Stimulated activated CD8-positive, alpha-beta memory T cell treated with anti-CD3 and anti-CD28 coated beads, Interleukin-7, amount 100 ng/mL, for 4 hours (primary cell): ENCODE measurements around the gene IFIH1.

Experiments
- DNase-seq, 2 donors: peaks; one replicate each; pipeline ENCODE4 v3.0.0-alpha.2; 2020; ENCODE audit warnings: low read depth in 2 of 2

IFIH1 gene

DNA sequence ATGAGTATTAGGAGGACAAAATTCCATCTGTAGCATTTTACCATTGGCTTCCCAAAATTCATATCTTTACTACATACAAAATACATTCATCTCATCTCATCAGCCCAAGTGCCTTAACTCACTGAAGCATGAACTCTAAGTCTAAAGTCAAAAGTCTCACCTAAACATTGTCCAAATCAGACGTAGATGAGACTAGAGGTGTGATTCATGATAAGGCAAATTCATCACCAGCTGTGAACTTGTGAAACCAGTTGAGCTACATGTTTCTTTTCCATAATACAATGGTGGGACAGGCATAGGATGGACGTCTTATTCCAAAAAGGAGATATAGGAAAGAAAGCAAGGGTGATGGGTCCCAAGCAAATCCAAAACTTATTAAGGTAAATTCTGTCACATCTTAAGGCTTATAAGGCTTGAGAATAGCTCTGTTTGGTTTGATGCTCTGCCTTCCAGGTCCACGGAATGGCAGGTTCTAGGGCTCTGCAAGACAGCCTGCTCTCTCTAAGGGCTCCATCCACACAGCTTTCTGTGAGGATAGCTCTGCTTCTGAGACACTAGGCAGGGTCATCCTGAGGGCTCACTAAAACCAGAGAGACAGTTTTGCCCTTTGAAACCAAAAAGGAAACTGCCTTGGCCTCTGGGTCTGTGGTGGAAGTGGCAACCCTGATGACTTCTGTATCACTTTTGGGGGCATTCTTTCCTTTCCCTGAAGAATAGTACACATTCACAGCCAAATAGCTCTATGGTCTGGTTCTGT lies 9.6 kb downstream of the IFIH1 start:
- DNase-seq, result no peak

DNA sequence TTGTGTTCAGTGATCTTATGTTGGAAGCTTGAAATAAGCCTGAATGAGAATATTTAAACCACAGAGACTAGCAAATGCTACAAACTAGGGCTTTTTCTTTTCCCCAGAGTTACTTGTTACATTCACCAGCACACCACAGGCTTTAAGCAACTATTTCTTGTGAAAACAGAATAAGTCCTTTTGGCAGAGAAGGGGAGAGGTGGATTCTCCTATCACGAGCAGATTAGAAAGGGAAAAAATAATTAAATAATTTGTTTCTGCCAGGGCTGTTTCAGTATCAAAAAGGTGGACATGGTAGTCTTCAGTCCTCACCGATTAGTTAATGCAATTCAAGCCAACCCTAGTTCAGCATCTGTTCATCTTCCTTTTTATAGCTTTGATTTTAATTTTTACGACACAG lies 12.6 kb downstream of the IFIH1 start:
- DNase-seq, result no peak

- no peak for DNase-seq
Measured at GRCh38 chr2:162301877-162302276, 16.6 kb downstream of the IFIH1 start.

DNA sequence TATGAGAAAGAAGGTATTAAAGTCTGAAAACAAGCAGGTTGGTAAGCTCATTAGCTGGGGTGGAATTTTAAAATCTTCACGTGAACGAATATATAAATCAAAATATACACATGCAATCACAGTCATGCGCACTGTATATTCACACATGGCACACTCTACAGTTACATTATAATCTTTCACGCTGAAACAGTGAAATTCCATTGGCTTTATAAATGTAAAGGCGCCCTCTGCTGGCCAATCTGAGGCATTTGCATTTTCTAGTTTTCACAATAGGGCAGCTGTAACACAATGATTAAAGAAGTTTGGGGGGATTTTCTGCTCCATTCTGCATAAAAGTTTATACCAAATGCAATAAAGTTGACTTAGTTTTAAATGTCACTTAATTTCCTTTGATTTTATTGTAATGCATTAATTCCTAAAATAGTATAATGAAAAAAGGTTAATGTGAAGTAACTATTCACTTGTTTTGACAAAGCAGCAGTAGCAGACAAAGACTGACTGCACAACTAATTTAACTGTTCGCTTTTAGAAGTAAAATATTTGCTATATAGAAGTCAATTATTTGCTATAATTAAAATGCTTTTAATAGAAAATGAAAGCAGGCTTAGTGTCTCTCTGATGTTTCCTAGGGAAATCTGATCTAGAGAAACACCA lies 17.2 kb downstream of the IFIH1 start:
- DNase-seq, result peak; percentile 23 to 29

- no peak for DNase-seq
Measured at GRCh38 chr2:162300266-162300665, 18.2 kb downstream of the IFIH1 start.

GRCh38 chr2:162298669-162299335 lies 19.7 kb downstream of the IFIH1 start:
- no peak for DNase-seq

- DNase-seq, result peak in 1 of 2 donors; percentile 16
Measured at GRCh38 chr2:162297925-162298552, 20.4 kb downstream of the IFIH1 start.

DNA sequence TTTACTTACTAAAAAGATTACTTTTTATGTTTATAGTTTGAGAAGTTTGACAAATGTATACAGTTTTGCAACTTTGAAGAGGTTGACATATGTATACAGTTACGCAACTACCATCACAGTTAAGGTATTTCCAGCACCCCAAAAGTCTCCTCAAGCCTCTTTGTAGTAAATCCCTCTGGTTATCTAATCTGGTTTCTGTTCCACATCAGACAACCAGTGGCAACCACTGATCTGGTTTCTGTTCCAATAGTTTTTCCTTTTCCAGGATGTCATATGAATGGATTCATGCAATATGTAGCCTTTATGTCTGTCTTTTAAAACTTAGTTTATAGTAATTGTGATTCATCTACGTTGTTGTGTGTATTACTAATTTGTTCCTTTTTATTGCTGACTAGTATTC lies 23.5 kb downstream of the IFIH1 start:
- DNase-seq, result no peak

GRCh38 chr2:162293122-162293786 lies 25.2 kb downstream of the IFIH1 start:
- DNase-seq, result no peak

DNA sequence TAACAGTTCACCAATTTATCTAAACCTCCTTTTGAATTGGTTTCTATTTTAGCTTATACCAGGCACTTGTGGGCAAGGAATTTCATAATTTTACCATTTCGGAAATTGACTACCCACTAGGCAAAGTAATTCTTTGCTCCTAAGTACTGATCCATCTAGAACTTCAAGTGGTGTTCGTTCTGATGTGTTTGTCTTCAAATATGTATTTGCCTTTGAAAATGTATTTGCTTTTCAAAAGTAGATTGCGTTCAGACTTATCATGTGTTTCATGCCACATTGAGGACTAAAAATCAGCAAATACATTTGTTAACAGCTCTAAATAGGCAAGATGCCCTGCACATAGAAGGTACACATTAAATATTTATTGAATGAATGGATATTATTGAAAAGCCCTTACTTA lies 26.7 kb downstream of the IFIH1 start:
- DNase-seq, result no peak

- no peak for DNase-seq
Measured at GRCh38 chr2:162282765-162283425, 35.6 kb downstream of the IFIH1 start.

DNA sequence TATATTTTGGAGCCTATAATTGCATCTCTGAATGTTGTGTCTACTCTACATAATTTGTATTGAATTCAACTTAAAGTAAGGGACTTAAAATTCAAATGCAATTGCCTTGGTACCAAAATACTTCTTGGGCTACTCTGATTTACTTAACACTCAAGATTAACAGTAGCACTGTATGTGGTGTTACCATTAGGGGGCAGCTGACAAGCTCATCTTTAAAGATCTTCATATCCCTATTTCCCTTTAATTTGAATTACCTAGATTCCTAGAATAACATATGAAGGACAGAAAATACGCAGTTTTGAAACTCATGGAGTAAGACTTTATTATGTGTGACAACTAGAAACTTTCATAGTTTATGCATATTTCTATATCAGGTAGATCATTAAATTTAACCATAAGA lies 37.8 kb downstream of the IFIH1 start:
- DNase-seq, result no peak

DNA sequence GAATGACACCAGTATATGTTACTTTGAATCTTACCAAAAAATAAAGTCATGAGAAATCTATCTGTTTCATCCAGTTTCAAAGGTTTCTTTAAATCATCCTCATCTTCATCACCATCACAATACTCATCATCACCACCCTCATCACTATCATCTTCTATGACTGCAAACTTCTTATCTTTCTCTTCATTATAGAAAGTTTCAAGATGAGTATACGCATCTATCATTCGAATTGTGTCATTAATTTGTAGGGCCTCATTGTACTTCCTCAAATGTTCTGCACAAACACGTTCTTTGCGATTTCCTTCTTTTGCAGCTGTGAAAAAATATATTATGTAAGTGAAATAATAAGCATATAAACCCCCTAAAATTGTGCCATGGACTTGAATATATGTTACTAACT lies 41.1 kb downstream of the IFIH1 start:
- DNase-seq, result no peak

- no peak for DNase-seq
Measured at GRCh38 chr2:162267996-162268395, 50.5 kb downstream of the IFIH1 start.

- no peak for DNase-seq
Measured at GRCh38 chr2:162267496-162267895, 51.0 kb downstream of the IFIH1 start.

GRCh38 chr2:162266460-162266760 lies 52.1 kb downstream of the IFIH1 start:
- DNase-seq, result no peak

DNA sequence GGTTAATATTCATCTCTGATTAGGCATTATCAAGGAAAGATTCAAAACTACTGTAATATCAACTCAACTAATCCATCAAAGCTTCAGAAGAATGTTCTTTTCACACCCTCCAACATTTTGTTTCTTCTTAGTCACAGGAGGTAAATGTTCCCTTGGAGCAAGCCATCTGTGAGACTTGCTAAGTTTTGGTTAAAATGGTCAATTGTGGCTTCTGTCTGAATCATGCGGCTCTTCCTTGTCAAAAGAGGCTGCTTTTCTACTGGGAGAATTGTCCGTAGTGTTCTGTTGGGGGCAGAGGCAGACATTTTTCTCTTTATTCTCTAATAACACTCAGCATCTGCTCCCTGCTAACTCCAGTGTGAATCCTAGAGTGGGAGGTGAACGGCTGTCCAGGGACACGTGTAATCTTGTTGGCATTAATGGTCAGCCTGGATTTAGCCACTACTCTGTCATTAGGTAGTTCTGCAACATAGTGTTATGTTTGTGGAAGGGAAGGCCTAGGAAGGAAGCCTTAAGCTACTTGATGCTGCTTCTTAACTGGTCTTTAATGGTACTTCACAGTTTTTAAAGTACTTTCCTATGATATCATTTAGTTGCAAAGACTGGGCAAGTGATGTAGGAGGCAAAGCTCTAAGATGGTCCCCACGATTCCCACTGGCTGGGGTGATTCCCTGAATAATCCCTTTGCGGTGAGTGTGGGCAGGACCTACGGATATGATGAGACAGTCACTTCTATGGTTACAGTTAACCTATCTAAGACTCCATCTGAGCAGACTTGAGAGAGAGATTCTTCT lies 52.6 kb downstream of the IFIH1 start:
- no peak for DNase-seq

- DNase-seq, result no peak
Measured at GRCh38 chr2:162261032-162261945, 57.2 kb downstream of the IFIH1 start.

- no peak for DNase-seq
Measured at GRCh38 chr2:162258686-162259085, 59.8 kb downstream of the IFIH1 start.

- no peak for DNase-seq
Measured at GRCh38 chr2:162258169-162258568, 60.3 kb downstream of the IFIH1 start.
